HG03066 (cell line): ENCODE measurements around the gene SULT4A1.
"Not testable (repeated sequence)": the region's sequence is repeated elsewhere in the genome, so short reads cannot be mapped to it uniquely, and the experiment has no call there.

Experiments used
- ATAC-seq: cut with Tn5 transposase; IDR thresholded peaks from one replicate; pipeline ENCODE4 v1.9.1; 2021; ENCODE audit warnings: low read depth; ENCODE audit not compliant: unreplicated experiment

Gene SULT4A1

DNA sequence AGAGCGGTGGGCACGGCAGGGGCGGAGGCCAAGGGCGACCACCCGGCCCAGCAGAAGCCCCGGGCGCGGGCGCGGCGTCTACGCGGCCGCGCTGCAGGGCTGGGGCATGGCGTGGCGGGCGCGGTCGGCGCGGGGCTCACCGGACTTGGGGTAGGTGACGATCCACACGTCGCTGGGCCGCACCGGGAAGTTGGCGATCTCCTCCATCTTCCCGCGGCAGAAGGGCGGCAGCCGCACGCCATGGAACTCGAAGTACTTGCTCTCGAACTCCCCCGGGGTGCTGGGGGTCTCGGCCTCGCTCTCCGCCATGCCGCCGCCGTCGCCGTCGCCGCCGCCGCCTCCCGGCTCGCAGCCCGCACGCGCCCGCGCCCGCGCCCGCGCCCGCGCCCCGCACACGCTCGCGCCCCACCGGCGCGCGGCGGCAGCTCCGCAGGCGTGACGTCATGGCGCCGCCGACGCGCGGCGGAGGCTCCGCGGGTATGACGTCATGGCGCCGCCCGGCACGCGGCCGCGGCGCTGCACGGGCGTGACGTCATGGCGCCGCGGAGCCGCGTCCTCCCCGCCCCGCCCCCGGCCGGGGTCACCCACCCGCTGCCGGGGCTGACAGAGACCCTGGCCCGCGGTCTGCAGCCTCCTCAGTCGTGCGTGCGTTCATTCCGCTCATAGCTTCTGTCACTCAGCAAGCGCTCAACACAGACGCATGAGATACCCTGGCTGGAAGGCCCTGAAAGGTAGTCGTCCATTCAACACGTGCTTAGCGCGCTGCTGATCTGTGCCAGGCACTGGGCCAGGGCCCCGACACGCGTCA is at the start of gene SULT4A1:
SULT4A1 (minus strand) TSS at position 440 of the 808 bp plus-strand sequence; CDS start at position 309, 131 bp downstream.
- ATAC-seq = no peak

DNA sequence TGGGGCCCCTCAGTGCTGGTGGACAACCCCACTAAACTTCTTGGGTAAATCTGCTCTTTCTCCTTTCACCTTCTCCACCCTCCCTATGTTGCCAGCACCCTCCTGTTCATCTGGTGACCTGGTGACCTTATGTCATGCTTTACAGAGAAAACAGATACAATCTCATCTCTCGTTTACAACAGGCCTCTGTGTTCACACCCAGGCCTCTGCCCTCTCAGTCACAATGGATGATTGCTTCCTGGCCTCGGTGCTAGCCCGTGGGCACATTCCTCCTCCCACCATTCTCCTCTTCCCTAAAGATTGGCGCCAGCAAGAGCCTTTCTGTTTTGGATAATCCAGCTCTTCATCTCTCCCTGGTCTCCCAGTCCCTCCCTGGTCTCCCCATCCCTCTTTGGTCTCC is 49.0 kb upstream of the SULT4A1 start:
- no peak for ATAC-seq

- ATAC-seq = no peak
These were observed 47.9 kb upstream of the SULT4A1 start for GRCh38 chr22:43910178-43910695.

- no peak for ATAC-seq
These were observed 47.4 kb upstream of the SULT4A1 start for GRCh38 chr22:43909708-43910107.

DNA sequence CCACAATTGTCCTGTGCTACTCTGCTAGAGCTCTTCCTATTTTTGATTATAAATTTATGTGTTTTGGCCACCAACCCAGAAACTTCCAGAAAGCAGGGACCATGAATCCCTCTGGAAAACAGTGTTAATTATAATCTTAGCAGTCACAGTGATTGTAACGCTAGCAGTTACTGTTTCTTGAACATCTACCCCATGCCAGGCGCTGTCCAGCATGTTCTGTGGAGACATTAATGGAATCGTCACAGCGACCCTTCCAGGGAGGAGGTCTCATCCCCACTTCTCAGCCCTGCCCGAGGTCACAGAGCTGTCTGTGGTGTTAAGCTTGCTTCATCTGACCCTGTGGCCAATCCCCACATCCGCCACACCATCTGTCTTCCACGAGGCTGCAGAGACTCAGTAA is 43.4 kb upstream of the SULT4A1 start:
- ATAC-seq = no peak

- not testable (repeated sequence) for ATAC-seq
These were observed 42.1 kb upstream of the SULT4A1 start for GRCh38 chr22:43904412-43904811.

DNA sequence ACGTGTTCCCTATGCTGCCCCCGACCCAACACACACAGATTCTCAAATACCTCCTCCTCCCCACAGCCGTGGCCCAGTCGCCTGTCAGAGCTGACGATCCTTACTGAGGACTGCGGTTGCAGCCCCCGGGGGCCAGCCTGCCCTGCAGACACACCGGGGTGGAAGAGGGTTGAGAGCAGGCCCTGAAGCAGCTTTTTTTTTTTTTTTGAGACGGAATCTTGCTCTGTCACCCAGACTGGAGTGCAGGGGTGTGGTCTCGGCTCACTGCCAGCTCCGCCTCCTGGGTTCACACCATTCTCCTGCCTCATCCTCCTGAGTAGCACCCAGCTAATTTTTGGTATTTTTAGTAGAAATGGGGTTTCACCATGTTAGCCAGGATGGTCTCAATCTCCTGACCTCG is 40.7 kb upstream of the SULT4A1 start:
- ATAC-seq = not testable (repeated sequence)

- no peak for ATAC-seq
These were observed 39.8 kb upstream of the SULT4A1 start for GRCh38 chr22:43901976-43902643.

DNA sequence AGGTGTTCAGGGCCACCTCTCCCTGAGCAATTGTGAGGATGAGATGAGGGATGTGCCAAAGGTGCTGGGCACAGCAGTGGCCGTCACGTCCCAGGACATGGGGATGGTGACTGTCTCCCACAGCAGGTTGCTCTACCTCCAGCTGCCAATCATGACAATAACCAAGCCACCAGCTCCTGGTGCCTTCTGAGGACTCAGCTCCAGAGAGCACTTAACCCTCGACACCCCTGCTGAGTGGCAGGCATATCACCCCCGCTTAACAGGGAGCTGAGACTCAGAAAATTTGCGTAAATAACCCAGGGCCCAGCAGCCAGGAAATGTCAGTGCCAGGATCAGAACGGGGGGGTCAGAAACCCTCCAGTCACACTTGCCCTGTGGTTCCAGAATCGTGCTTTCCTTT is 37.9 kb upstream of the SULT4A1 start:
- no peak for ATAC-seq

GRCh38 chr22:43897751-43898261 is 35.5 kb upstream of the SULT4A1 start:
- ATAC-seq = no peak

- ATAC-seq = no peak
These were observed 33.8 kb upstream of the SULT4A1 start for GRCh38 chr22:43895986-43896645.

DNA sequence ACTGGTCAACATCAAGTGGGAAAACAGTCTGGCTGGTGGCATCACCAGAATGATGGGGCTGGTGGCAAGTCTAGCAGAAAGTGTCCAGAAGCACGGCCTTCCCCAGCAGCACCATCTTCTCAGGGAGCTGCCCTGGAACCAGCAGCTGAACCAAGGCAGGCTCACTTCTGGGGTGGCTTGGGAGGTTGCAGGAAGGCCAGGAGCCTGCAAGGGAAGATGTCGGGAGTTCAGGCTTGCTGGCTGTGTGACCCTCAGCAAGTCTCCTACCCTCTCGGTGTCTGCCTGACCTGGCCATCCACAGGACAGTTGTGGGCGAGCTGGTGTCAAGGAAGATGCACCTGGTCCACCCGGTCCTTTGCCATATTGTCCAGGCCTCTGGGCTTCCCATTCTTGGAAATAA is 31.8 kb upstream of the SULT4A1 start:
- no peak for ATAC-seq

DNA sequence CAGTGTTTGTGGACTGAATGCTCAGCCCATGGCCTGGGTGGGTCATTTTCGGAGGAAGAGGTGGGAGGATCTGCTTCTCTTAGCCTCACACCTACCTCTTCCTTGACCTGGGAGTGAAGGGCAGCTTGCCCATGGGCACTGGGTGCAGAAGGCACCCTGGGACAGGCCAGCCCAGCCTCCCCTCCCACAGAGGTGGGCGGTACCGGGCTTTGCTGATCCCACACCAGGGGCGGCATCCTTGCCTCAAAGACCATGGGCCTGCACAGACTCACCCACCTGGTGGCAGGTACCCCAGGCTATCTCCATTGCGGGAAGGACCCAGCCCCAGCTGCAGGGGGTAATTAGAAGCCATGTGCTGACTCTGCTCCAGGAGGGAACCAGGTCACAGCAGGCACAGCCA is 31.0 kb upstream of the SULT4A1 start:
- no peak for ATAC-seq

DNA sequence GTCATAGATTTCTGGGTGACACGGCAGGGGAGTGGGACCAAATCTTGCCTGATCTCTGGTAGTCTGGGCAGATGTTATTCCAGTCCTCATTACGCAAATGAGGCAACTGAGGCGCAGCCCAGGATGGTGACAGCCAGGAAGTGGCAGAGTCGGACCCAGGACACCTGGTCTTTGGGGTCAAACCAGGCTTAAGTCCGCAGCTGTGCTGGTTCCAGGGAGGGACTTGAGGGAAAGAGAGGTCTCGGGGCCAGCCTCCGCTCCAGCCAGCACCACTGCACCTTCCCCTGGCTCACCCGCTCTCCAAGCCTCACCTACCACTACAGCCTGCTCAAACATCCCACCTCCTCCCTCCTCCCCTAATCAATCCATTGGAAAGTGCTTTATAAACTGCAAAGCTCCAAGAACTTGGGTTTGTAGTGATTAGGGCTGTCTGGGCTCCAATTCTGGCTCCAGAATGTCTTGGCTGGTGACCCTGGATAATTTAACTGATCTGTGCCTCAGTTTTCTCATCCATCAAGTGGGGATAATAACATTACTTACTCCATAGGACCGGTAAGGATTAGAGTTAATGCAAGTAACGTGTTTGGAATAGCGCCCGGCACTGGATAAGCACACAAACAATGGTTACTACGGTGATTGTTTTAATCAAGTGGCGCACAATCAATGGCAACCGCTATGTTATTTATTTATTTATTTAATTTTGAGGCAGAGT is 30.0 kb upstream of the SULT4A1 start:
- no peak for ATAC-seq

DNA sequence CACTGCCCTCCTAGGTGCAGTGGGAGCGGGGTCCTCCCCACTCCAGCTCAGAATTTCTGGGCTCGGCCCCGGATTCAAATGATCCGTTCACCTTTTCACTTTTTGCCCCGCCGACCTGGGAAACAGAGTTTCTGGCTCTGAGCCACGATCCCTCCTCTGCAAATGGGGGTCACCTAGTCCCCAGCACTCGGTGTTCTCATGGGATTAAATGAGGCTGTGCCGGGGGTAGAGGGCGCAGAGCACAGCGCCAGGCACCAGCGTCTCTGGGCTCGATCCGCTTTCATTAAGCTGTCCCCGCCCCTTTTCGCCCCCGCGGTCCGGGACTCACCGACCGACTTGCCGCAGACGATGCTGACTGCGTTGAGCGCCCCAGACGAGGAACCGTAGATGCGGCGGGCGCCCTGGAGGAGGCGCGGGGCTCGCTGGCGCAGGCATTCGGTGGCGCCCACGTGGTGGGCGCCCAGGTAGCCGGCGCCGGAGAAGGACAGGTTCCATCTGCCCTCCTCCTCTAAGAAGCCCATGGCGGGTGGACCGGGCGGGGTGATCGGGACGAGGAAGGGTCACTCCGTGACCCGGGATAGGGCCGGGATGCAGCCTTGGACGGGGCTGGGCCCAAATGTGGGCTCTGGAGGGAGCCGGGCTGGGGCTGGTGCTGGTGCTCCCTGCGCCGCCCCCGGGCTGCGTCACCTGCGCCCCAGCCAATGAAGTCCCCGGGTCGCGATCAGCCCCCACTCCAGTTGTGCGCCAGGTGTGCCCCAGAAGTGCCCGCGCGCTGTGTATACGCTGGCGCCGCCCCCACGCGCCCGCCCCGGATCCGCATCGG is 29.3 kb upstream of the SULT4A1 start, which contains the start of gene PNPLA5:
PNPLA5 (minus strand) TSS at position 654 of the 823 bp plus-strand sequence; CDS start at position 521, 133 bp downstream.
- no peak for ATAC-seq

- no peak for ATAC-seq
These were observed 28.6 kb upstream of the SULT4A1 start for GRCh38 chr22:43890901-43891331.

DNA sequence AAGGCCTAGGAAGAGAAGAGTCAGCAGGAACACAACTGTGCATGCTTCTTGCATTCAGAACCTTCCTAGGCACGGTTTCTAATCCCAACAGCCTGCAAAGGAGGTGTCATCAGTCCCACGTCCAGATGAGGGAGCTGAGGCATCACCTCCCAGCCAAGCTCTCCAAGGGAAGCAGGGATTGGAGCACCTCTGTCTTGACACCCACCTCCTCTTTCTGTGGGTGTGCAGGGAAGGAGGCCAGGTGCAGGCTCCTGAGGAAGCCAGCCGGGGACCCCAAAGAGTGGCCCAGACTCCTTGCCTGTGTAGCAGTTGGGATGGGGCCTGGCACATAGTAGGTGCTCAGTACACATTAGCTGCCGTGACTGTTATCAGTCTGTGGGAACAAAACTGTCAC is 27.5 kb upstream of the SULT4A1 start:
- no peak for ATAC-seq

DNA sequence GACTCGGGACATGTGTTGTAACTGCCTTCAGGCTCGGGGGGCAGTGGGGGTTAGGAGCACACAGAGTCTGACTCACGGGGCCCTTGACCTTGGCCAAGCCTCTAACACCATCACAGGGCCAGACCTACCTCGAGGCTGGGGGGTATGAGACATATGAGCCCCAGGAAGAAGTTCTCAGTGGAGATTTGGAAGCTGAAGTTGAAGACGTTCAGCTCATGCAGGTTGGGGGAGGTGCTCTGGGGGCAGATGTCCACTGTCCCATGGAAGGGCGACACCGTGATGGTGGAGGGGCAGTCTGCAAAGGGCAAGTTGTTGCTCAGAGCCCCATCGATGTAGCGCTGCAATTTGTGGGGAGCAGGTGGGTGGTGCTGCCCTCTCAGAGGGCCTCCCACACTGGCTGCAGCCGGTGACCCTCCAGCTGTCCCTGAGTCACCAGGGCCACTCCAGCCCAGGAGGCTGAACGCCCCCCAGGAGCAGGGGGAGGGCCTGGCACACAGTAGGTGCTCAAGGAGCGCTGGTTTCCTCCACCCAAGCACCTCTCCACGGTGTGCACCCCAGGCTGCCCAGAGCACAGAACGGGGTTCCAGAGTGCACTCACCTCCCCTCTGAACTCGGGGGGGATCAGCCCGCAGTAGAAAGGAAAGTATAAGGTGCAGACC is 27.0 kb upstream of the SULT4A1 start:
- no peak for ATAC-seq

DNA sequence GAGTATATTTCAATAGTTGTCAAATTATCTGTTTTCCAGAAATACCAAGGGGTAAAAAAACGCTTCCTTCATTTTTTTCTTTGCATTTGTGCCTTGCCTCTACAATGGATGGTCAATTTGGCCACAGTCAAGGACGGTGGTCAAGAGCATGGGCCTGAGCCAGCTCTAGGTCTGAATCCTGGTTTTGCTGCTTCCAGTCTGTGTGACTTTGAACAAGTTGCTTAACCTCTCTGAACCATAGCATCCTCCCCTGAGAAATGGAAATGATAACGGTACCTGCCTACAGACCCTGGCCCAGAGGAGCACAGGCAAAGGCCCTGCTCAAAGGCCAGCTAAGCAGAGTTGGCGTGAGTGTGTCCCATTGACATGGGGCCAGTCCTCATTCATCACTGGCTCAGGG is 26.4 kb upstream of the SULT4A1 start:
- no peak for ATAC-seq
